Inflammatory macrophage treated with lipopolysaccharide for 1 hour (primary cell): Measurements from ENCODE around the gene SERHL2.
"Not testable (repeated sequence)": the region's sequence is repeated elsewhere in the genome, so short reads cannot be mapped to it uniquely, and the experiment has no call there.

Experiments
- DNase-seq, 2 donors: peaks; one replicate each; pipeline ENCODE4 v3.0.0-alpha.2; 2020 to 2022

SERHL2 gene

DNA sequence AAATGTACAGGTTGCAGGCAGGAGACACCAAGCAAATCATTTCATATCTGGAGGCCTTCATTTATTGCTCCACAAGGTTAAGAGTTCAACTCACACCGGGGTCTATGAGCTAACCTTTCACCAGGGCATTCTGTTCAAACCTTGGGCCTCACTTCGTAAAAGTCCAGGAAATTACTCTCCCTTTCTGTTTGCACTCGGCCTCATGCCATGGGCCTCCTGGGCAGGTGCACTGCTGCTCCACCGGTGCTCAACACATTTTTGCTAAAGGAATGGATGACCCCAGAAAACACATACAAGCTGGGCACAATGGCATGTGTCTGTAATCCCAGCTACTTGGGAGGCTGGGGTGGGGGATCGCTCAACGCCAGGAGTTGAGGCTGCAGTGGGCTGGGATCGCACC, 17.6 kb upstream of the SERHL2 start:
- DNase-seq = no peak

DNA sequence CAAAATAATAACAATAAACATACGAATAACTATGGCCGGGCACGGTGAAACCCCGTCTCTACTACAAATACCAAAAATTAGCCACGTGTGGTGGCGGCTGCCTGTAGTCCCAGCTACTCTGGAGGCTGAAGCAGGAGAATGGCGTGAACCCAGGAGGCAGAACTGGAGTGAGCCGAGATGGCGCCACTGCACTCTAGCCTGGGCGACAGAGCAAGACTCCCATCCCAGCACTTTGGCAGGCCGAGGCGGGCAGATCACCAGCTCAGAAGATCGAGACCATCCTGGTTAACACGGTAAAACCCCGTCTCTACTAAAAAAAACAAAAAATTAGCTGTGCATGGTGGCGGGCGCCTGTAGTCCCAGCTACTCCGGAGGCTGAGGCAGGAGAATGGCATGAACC, 17.1 kb upstream of the SERHL2 start:
- not testable (repeated sequence) for DNase-seq

DNA sequence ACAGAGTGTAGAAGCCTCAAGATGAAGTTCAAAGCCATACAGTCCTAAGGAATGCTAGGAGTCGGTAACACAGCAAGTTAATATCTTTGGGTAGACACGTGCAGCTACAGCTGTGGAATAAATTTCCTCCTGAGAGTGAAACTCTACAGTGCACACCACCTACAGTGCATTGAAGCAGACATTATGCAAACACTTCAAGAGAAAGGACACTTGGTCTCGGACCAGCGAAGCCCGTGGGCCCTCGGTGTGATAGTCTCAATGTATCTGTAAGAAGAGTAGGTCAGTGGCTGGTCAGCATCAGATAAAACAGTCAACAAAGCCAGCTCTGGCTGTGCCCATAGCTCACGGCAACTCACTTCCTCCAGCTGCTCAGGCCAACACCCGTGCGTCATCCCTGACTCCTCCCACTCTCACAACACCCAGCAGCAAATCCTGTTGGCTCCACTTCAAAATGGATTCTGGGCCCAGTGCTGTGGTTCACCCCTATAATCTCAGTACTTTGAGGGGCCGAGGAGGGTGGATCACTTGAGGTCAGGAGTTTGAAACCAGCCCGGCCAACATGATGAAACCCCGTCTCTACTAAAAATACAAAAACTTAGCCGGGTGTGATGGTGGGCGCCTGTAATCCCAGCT, 16.4 kb upstream of the SERHL2 start:
- not testable (repeated sequence) for DNase-seq

DNA sequence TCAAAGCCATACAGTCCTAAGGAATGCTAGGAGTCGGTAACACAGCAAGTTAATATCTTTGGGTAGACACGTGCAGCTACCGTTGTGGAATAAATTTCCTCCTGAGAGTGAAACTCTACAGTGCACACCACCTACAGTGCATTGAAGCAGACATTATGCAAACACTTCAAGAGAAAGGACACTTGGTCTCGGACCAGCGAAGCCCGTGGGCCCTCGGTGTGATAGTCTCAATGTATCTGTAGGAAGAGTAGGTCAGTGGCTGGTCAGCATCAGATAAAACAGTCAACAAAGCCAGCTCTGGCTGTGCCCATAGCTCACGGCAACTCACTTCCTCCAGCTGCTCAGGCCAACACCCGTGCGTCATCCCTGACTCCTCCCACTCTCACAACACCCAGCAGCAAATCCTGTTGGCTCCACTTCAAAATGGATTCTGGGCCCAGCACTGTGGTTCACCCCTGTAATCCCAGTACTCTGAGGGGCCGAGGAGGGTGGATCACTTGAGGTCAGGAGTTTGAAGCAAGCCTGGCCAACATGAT, 14.5 kb upstream of the SERHL2 start:
- DNase-seq = not testable (repeated sequence)

DNA sequence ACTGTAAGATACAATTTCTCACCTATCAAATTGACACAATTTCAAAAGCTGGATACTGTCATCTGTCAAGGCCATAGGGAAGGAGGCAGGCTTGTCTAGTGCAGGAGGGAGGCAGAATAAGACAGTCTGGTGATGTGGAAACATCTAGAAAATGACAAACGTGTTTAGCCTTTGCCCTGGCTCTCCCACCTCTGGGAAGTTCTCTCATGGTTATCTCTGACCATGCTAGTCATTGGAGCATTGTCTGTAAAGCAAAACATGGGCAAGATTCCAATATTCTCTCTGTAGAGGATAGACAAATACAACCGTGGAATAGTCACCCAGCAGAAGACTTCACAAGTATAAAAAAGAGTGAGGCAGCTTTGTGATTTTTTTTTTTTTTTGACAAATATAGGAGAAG, 9.1 kb upstream of the SERHL2 start:
- peak in 1 of 2 donors; percentile 12 for DNase-seq

DNA sequence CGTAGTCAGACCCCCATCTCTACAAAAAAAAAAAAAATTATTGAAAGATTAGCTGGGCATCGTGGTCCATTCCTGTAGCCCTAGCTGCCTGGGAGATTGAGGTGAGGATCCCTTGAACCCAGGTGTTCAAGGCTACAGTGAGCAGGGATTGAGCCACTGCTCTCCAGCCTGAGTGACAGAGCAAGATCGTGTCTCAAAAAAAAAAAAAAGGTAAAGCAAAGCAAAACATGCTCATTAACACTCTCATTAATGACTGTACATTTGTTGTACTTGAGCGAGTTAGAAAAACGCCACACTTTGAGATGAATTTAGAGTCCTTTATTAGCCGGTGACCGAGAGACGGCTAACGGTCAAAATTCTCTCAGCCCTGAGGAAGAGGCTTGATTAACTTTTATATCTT, 6.2 kb upstream of the SERHL2 start:
- no peak for DNase-seq

DNA sequence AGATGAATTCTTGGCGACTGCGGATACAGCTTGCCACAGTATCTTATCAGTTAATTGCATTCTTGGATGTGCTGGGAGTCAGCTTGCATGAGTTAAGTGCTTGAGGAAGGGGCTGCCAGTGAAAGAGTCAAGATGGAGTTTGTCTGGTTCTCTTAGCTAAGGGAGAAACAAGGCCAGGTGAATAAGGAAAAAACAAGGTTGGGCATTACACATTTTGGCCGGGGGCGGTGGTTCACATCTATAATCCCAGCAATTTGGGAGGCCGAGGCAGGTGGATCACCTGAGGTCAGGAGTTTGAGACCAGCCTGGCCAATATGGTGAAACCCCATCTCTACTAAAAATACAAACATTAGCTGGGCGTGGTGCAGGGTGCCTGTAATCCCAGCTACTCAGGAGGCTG, 5.6 kb upstream of the SERHL2 start:
- not testable (repeated sequence) for DNase-seq

DNA sequence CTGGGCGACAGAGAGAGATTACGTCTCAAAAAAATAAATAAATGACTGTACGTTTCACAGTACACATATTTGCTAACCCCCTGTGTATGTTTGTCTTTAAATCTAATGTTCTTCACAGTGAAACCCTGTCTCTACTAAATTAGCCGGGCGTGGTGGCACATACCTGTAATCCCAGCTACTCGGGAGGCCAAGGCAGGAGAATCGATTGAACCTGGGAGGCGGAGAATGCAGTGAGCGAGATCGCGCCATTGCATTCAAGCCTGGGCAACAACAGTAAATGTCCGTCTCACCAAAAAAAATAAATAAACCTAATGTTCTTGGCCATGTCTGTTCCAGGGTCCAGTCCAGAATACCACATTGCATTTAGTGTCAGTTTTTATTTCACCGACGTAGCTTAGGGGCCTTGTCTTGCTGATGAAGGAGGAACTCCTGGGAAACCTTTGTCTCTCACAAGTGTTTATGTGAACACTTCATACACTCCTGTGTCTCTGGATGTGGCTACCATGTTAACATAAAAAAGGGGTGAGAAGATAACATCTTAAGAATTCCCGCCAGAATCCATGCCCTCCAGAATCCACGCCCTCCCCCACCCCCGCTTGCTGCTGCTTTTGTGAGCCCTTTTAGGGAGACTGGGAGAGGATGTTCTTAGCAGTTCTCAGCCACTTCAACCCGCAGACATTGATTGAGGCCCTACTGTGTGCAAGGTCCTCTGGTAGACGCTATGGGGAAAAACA, 5.0 kb upstream of the SERHL2 start:
- no peak for DNase-seq

DNA sequence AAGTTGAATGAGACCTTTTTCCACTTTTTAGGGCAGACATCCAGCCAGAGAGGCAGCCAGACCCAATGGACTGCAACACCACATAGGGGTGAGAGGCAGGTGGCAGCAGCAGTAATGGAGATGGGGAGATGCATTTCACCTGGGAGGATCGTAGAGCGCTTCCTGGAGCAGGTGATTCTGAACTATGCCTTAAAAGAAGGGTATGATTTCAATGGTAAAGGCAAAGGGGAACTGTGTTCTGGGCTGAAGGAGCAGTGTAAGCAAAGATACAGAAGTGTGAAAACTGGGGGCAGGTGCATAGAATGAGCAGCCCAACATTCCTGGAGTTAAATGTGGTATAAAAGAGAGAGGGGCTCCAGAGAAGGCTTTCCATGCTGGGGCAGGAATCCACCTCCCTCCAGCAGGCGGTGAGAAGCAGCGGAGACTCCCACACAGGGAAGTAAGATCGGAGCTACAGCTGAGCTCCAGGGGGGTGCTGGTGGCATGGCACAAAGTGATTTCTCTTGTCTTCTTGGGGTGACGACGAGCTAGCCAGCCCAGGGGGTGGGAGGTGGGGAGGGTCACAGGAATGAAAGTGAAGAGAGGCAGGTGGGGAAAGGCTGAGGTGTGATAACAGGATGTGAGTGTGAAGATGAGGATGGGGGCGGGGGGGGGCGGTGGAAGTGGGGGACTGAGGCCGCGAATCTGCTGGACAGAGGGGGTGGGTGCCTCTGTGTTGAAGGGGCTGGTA, 4.3 kb upstream of the SERHL2 start:
- no peak for DNase-seq

DNA sequence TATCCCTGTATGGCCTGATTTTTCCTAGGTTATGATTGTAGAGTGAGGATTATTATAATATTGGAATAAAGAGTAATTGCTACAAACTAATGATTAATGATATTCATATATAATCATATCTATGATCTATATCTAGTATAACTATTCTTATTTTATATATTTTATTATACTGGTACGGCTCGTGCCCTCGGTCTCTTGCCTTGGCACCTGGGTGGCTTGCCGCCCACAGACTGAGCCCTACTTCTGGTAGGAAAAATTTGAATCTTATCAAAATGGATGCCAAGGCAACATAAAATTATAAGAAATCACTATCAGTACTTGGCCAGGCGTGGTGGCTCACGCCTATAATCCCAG, 1.5 kb upstream of the SERHL2 start:
- not testable (repeated sequence) for DNase-seq

DNA sequence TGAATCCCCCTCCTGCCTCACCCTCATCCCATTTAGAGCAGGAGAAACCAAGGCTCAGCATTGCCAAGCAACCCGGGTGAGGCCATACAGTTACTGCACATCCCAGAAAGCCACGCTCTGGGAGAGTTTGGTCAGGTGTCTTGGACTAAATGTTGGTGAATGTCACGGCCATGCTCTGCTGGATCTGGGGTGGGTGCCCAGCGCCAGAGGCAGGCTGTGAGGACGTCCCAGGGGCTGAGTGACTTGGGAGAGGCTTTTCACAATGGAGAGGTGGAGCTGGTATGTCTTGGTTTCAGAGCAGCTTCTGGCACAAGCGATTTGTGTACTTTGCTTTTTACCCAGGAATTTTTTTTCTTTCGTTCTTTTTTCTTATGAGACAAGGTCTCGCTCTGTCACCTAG, 6.6 kb downstream of the SERHL2 start:
- no peak for DNase-seq

DNA sequence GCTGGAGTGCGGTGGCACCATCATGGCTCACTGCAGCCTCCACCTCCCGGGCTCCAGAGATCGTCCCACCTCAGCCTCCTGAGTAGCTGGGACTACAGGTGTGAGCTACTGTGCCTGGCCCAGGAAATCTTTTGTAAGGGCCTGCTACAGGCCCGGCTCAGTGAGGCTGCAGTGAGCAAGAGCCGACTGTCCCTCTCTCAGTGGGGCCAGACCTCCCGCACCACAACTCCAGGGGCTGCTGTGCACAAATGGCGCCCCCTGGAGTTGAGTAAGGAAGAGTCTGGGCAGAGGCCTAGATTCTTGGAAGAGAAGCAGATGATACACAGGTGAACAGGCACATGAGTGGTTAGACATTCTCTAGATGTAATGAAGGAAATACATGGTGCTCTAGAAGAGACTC, 7.0 kb downstream of the SERHL2 start:
- DNase-seq = peak in 1 of 2 donors; percentile 28

DNA sequence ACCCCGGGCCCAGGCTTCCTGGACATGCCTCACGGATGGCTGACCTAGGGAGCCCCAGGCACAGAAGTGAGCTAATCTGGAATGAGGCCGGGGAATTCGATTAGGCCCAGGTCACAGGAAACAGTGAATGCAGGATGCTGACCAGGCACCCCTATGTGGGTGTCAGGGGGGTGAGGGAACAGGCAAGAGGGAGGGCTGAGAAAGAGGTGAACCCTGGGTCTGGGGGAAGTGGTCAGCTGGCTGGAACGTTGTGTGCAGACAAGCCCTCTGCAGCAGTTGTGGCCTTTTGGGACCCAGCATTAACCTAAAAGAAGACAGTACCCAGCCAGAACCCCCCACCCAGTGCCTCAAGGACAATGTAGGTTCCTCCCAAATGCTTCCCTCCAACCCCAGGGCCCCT, 8.1 kb downstream of the SERHL2 start:
- DNase-seq = no peak

DNA sequence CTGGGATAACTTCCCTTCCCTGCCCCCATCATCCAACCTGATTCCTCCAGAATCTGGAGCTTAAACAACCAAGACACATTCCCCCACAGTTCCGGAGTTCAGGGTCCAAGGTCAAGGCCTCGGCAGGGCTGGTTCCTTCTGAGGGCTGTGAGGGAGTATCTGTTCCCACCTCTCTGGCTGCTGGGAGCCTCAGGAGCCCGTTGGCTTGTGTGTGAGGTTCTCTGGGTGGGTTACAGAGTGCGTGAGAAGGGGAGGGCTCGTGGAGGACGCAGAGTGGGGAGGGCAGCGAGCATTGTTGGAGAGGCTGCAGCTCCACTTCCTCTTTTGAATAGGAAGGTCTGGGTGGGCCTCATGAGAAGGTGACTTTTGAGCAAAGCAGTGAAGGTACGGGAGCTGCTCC, 8.5 kb downstream of the SERHL2 start:
- DNase-seq = no peak

DNA sequence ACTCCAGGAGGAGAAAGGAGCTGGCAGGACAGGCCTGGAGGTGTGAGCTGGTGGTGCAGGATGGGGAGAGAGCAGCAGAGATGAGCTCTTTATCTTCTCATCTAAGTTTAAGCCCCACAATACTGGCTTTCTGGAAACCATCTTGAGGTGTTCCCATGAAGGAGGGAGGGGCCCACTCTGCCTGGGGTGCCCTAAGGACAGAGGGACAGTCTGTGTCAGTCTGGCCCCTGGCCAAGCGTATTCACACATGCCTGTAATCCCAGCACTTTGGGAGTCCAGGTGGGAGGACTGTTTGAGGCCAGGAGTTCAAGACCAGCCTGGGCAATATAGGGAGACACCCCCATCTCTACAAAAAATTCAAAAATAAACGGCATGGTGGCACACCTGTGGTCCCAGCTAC, 8.9 kb downstream of the SERHL2 start:
- DNase-seq = no peak

DNA sequence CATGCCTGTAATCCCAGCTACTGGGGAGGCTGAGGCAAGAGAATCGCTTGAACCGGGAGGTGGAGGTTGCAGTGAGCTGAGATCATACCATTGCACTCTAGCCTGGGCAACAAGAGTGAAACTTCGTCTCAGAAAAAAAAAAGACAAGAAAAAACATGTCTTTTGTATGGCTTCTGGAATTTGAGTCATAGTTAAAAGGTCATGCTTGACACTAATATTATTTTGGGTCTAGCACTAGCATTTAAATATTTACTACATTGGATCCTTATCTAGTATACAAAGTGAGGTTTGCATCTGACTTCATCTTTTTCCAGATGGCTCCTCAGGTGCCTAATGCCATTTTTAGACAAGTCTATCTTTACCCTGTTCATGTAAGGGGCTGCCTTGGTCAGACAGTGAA, 10.2 kb downstream of the SERHL2 start:
- DNase-seq = not testable (repeated sequence)

DNA sequence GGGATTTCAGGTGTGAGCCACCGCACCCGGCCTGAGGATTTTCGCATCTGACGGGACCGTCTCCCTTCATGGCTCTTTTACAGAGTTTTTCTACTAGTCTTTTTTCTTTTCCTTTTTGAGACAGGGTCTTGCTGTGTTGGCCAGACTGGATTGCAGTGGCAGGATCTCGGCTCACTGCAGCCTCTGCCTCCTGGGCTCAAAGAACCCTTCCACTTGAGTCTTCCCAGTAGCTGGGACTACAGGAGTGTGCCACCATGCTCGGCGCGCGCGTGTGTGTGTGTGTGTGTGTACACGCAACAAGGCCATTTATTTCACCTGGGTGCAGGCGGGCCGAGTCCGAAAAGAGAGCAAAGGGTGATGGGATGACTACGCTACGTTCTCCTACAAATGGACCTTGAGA, 10.9 kb downstream of the SERHL2 start:
- DNase-seq = no peak

DNA sequence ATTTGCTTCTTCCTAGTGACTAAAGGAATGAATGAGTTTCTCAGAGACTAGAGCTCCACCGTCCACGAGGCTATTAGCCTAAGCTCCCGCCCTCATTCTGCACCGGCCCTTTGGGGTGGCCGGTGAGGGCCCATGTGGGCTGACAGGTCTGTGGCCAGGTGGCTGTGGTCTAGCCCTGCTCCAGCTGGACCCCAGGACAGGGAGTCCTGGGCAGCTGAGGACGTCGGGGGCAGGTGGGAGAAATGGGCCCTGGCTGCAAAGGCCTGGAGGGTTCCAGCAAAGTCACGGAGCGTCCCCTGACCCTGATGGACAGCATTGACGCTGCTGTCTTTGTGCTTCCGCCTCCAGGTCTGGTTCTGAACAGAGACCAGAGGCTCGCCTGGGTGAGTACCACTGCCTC, 12.2 kb downstream of the SERHL2 start:
- DNase-seq = no peak

DNA sequence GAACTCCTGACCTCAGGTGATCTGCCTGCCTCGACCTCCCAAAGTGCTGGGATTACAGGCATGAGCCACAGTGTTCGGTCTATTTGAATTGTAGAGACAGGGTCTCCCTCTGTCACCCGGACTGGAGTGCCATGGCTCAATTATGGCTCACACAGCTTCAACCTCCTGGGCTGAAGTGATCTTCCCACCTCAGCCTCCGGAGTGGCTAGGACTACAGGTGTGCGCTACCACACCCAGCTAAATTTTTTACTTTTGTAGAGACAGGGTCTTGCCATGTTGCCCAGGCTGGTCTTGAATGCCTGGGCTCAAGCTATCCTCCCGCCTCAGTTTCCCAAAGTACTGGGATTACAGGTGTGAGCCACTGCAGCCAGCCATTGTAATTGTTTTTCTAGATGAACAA, 14.2 kb downstream of the SERHL2 start:
- DNase-seq = not testable (repeated sequence)

DNA sequence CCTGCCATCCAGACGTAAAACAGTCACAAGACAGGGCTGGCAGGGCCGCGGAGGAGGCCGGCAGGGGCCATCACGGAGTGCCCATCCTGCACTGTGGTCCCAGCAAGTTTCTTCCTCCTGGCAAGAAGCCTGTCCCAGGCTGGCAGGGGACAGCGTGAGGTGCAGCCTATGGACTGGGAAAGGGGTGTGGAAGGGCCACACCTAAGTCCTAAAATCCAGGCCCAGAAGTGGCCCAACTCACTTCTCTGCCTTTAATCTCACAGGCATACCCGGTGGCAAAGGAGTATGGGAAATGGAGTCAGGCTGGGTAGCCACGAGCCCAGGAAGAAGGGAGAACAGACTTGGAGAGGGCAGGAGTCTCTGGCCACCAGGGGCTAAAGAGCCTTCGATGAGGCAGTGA, 16.8 kb downstream of the SERHL2 start:
- not testable (repeated sequence) for DNase-seq

DNA sequence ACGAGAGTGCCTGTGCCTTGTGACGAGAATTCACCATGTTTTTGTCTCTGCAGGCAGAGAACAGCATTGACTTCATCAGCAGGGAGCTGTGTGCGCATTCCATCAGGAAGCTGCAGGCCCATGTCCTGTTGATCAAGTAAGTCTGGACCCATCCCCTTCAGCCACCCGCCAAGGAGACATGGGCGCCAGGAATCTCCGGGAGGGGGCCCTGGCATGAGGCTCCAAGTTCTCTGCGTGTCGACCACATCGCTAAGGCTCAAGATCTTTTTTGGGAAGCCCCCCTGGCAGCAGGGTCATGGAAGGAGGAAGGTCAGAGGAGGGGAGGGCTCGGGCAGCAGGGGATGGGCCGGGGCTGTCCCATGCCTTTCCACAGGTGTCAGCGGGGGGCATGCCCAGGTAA, 17.3 kb downstream of the SERHL2 start:
- not testable (repeated sequence) for DNase-seq

DNA sequence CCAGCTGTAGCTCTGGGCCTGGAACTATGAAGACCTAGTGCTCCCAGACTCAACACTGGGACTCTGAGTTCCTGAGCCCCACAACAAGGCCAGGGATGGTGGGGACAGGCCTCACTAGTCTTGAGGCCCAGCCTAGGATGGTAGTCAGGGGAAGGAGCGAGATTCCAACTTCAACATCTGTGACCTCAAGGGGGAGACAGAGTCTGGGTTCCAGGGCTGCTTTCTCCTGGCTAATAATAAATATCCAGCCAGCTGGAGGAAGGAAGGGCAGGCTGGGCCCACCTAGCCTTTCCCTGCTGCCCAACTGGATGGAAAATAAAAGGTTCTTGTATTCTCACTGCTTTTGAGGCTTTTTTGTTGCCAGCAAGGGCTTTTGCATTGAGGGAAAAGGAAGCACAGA, 20.3 kb downstream of the SERHL2 start:
- DNase-seq = not testable (repeated sequence)

DNA sequence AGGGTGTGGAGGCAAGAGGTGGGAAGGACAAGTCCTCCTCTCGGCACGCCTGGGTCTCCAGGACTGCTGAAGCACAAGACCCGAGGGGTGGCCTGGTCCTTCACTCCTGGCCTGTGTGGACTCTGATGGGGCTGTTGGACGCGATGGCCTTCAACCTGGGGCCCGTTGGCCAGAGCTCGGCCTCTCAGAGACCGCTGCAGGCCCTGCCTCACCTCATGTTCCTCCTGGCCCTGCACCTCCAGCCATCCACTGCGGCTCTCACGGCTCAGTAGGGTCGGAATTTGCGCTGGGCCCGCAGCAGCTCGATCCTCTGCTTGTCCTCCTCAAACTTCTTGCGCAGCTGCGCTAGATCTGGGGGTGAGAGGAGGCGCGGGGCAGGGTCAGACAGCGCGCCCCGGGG, 20.7 kb downstream of the SERHL2 start:
- DNase-seq = not testable (repeated sequence)
